Fibroblast of peridontal ligament (primary cell): ENCODE results near the gene TMEM184A.
A peak's percentile ranks its signal among the peaks of the same experiment; 100 is the strongest.

Experiments
- DNase-seq: peaks from one replicate; pipeline ENCODE4 v3.0.0-alpha.2; 2010; ENCODE audit errors: extremely low read depth

TMEM184A gene

GRCh38 chr7:1539882-1540775, 15.9 kb downstream of the TMEM184A start:
- no peak for DNase-seq

DNA sequence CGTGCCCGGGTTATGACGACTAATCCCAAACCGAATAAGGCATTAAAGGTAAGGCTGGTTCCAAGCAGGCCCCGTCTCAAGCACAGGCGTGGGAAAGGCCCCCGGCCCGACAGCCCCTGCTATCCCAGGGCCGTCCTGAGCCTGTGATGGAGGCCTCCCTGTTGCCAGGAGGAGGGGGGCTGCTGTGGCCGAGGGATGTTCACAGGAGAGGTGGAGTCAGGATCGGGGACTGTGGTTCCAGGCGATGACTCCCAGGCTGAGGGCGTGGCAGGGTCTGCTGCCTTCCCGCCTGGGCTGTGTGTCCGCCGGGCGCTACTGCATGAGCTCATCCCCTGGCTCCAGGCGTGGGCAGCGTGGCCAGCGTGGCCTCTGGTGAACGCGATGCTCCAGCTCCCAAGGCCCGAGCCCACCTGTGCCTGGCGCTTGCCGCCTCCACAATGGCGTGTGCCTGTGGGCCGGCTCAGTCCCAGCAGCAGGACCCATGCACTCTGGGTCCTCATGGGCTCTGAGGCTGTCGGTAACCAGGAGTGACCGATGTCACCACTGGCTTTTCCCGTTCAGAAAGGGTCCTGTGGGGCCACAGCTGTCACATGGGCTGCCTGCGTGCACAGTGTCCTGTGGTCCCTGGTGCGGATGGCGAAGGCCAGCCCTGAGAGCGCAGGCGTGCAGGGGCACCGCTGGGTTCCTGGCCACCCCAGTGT, 16.7 kb downstream of the TMEM184A start:
- DNase-seq = no peak

DNA sequence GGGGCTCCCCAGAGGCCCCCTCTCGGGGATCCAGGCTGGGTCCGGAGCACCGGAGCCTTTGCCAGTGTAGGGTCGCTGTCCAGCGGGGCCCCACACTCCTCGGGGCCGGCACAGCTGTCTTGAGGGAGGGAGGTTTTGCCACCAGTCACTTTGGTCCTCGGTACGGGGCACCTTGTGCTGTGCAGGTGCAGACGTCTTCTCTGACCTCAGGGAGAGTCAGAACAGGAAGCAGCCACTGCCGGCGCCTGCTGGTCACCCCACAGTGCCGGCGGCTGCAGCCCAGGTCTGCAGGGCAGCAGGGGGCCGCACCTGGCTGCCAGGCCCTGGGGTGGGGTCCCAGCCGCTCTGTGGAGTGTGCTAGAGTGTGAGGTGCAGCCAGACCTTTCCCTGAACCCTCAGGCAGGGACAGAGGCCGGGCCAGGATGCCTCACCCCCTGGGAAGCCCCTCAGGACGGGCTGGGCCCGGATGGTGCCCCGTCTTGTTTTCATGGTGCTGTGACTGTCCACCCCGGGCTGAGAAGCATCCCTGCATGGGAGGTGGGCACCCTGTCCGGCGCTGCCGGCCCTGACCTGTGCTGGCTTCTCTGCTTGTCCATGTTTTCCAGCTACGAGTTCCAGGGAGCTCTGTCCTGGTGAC, 17.3 kb downstream of the TMEM184A start:
- no peak for DNase-seq

DNA sequence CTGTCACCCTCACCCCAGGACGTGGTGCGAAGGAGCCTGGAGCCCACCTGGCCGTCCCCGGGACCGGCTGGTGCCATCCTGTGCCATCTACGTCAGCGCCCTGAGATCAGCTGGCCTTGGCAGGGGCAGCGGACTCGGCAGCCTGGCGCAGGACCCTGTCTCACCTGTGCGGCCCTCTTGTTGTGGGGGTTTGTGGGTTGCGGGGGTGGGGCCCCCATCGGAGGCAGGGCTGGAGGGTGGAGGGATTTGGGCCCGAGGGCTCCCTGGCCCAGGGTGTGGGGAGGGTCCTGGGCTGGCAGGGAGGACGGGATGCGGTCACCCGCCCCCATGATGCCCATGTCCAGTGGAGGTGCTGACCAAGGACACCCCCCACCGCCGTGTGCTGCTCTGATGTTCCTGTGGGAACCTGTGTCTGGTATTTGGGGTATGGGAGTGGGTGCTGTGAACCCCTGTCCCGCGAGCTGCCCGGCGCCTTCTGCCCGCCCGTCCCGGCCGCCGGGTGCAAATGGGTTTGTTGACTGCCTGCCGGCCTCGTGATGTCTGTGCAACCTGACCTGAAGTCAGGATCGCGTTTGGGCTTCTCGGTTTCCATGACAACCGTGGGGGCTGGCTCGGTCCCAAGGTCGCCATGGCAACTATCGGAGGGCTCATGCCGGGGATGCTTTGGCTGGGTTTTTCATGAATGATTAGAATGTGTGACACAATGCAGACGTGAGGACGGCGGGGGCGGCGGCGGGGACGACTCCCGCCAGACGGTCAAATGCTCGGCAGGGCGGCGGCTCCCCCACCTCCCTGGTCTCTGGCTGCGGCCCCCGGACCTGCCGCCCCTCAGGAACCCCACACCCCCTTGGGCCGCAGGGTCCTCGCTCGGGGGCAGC, 18.2 kb downstream of the TMEM184A start:
- DNase-seq = peak; percentile 90

- peak; percentile 99 for DNase-seq
Observed at GRCh38 chr7:1536743-1537534, 19.1 kb downstream of the TMEM184A start.

DNA sequence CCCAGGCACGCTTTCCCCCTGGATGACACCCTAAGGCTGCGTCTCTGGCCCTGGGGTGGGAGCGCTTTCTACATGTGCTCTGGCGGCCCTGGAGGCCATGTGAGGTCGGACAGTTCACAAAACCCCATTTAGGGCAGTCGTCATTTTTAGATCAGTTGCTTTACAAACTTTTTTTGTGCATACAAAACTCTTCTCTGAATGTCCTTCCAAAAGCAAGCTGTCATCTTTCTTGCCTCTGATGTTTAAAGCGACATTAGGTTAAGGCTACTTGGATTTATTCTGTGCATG, 19.6 kb downstream of the TMEM184A start:
- no peak for DNase-seq

DNA sequence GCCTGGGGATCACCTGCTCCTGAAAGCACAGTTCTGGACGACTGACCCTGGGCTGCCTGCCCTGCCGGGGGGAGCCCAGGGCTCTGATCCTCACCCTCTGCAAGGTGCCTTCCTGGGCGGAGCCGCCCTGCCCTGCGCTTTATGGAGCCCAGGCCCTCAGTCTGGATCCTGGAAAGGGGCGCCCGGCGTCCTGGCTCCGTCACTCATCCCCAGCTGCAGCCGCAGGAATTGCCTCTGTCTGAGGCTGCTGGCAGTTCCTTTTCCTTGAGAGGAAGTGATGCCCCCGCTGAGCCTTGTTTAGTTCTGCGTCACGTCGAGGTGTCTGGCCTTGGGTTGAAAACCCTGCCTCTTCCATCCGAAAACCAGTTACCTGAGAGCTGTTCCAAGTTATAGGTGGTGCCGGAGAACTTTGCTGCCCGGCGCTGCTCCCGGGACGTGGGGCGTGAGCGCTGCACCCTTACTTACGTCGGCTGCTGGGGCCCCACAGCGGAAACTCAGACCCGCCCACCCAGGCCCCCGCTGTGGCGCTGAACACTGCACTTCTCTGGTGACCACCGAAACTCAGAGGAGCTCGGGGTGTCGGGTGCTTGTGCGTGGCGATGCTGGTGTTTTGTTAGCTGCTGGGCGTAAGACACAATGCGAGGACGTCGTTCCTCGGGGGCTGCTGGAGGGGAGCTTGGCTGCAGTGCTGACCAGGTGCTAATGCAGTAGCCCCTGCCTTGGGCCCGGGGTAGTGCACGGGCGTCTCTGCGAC, 20.1 kb downstream of the TMEM184A start:
- no peak for DNase-seq

- no peak for DNase-seq
Observed at GRCh38 chr7:1535100-1535458, 20.9 kb downstream of the TMEM184A start.

GRCh38 chr7:1534330-1535099, 21.5 kb downstream of the TMEM184A start:
- DNase-seq = no peak

- DNase-seq = peak; percentile 64
Observed at GRCh38 chr7:1533547-1534329, 22.3 kb downstream of the TMEM184A start.

- DNase-seq = peak; percentile 20
Observed at GRCh38 chr7:1533255-1533546, 22.8 kb downstream of the TMEM184A start.

GRCh38 chr7:1532456-1533254, 23.4 kb downstream of the TMEM184A start:
- peak; percentile 92 for DNase-seq

DNA sequence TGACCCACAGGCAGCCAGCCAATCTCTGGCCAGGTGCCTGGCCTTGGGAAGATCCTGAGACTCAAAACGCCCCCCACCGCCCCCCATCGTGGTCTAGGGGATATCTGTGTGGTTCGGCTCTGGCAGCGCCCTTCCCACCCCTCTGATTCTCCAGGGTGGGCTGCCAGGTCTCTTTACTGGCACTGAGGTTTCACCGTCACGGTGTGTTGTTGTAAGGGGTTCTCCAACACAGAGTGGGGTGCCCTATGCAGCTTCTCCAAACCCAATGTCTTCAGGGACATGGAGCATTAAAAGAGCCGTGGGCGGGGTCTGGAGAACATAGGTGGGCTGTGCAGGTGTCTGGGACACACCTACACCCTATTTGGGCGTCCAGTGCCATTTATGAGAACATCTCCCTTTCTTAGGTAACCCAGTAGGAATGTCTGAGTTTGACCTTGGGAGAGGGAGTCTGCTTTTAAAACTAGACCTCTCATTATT, 24.0 kb downstream of the TMEM184A start:
- no peak for DNase-seq

DNA sequence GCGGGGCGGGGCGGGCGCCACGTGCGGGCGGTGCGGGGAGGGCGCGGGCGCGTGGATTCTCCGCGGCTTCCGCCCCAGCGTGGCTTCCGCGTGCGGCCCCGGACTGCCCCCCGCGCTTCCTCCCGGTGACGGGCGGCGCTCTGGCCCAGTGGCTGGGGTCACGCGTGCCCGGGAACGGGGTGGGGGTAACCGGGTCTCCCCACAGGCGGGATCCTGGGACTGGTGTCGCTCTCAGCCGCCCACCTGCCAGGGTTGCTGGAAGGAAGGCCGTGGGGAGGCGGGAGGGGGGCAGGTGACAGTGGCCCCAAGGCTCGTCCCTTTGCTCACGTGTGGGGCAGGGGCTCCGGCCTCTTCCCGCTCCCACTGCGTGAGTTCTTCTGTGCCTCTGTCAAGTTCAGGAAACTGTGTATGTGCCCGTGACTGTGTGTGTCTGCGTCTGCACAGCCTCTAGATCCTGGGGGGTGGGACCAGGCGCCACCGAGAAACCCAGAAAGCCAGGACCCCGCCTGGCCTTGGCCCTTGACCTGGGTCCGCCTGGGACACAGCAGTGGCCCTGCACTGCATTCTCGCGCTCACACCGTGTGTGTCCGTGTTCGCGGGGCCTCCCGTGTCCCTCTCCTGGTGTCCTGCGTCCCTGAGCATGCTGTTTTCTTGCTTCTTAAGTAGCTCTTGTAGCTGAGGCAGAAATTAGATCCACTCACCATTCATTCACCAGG, 24.6 kb downstream of the TMEM184A start:
- peak; percentile 30 for DNase-seq

- DNase-seq = no peak
Observed at GRCh38 chr7:1530946-1531262, 25.1 kb downstream of the TMEM184A start.

- no peak for DNase-seq
Observed at GRCh38 chr7:1529383-1530116, 26.5 kb downstream of the TMEM184A start.

DNA sequence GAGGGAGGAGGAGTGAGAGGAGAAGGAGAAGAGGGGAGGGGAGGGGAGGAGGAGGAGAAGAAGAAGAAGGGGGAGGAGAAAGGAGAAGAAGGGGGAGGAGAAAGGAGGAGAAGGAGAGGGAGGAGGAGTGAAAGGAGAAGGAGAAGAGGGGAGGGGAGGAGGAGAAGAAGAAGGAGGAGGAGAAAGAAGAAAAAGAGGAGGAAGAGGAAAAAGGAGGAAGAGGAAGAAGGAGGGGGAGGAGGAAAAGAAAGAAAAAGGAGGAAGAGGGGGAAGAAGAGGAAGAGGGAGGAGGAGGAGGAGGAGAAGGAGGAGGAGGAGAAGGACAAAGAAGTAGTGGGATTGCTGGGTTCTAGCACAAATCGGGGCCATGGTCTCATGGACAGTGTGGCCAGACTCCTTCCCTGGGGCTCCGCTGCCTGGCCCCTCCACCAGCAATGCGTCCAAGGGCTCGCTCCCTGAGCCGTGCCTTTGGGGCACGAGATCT, 29.7 kb downstream of the TMEM184A start:
- DNase-seq = no peak
